ENCODE data around the gene SMU1. TPM values are rescaled to one million over a fixed set of nuclear protein-coding genes. Genes with fewer than 3 reads are reported as not detected.

SMU1 gene
- total and polyA plus RNA-seq, 8 donors: 1.7 to 36.2 (median 8.0) TPM

DNA sequence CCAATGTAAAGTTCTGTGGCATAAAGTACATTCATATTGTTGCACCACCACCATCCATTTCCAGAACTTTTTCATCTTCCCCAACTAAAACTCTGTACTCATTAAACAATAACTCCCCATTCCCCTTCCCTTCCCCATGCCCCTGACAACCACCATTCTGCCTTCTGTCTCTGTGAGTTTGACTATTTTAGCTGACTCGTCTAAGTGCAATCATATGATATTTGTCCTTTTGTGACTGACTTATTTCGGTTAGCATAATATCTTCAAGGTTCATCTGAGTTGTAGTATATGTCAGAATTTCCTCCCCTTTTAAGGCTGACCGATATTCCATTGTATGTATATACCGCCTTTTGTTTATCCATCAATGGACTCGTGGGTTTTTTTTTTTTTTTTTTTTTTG is 29.0 kb upstream of the SMU1 start:
- TF ChIP-seq POLR2AphosphoS5 (IDR thresholded peaks at IDR 0.05) (no peak), POLR2A (IDR thresholded peaks at IDR 0.05) (no peak), EP300 (IDR thresholded peaks at IDR 0.05) (no peak)
- TF ChIP-seq, protein P1, sequence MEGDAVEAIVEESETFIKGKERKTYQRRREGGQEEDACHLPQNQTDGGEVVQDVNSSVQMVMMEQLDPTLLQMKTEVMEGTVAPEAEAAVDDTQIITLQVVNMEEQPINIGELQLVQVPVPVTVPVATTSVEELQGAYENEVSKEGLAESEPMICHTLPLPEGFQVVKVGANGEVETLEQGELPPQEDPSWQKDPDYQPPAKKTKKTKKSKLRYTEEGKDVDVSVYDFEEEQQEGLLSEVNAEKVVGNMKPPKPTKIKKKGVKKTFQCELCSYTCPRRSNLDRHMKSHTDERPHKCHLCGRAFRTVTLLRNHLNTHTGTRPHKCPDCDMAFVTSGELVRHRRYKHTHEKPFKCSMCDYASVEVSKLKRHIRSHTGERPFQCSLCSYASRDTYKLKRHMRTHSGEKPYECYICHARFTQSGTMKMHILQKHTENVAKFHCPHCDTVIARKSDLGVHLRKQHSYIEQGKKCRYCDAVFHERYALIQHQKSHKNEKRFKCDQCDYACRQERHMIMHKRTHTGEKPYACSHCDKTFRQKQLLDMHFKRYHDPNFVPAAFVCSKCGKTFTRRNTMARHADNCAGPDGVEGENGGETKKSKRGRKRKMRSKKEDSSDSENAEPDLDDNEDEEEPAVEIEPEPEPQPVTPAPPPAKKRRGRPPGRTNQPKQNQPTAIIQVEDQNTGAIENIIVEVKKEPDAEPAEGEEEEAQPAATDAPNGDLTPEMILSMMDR (IDR thresholded peaks at IDR 0.05): no peak
- no peak for DNase-seq
- intact Hi-C loops (cut with DNase I; ENCODE audit: low total_unique reads): no loop called here
- WGBS, 5 donors: 64 to 83% (median 74%) methylated on average over 5 of the region's 5 CpGs
- Histone ChIP-seq H3K36me3 (peaks cover 0 to 18% (median 10%) of the 10 kb centered on the region in 4 donors), H3K4me1 (peaks cover 10 to 18% (median 14%) of the 10 kb centered on the region in 4 donors), H3K27ac (no peak overlapping the region), H3K9me3 (no peaks in the 10 kb centered on the region), H3K4me3 (no peak overlapping the region), H3K27me3 (no peaks in the 10 kb centered on the region)

DNA sequence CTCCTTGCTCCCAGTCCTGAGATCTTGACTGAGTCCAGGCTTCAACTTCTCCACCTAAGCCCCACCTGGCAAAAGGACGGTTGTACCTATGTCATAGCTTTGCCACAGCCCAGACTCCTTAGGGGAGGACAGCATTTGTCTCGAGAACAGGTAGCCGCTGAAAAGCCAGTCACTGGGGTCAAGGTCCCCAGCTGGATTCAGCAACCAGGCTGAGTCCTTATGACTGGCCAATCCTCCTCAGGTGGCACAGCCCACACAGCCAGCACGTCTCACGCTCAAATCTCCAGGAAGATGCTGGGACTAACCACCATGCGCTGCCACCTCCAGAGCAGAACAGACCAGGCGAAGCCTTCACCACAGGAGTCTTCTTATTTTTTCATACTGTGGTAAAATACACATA is 27.9 kb upstream of the SMU1 start:
- 83 to 90% (median 88%) methylated on average over 6 to 7 of the region's 7 CpGs for WGBS, 5 donors
- intact Hi-C loops (cut with DNase I; ENCODE audit: low total_unique reads): no loop called here
- H3K9me3 ChIP-seq: no peaks in the 10 kb centered on the region
- TF ChIP-seq, protein P1 (IDR thresholded peaks at IDR 0.05): no peak
- TF ChIP-seq POLR2A (IDR thresholded peaks at IDR 0.05) (no peak), EP300 (IDR thresholded peaks at IDR 0.05) (no peak), POLR2AphosphoS5 (IDR thresholded peaks at IDR 0.05) (no peak)
- peaks cover 0 to 7% (median under 1%) of the 10 kb centered on the region in 4 donors for H3K36me3 ChIP-seq
- H3K27me3 ChIP-seq: no peaks in the 10 kb centered on the region
- DNase-seq: no peak
- no peak overlapping the region for H3K27ac ChIP-seq
- no peak overlapping the region for H3K4me3 ChIP-seq
- peaks cover 10 to 18% (median 14%) of the 10 kb centered on the region in 4 donors for H3K4me1 ChIP-seq

DNA sequence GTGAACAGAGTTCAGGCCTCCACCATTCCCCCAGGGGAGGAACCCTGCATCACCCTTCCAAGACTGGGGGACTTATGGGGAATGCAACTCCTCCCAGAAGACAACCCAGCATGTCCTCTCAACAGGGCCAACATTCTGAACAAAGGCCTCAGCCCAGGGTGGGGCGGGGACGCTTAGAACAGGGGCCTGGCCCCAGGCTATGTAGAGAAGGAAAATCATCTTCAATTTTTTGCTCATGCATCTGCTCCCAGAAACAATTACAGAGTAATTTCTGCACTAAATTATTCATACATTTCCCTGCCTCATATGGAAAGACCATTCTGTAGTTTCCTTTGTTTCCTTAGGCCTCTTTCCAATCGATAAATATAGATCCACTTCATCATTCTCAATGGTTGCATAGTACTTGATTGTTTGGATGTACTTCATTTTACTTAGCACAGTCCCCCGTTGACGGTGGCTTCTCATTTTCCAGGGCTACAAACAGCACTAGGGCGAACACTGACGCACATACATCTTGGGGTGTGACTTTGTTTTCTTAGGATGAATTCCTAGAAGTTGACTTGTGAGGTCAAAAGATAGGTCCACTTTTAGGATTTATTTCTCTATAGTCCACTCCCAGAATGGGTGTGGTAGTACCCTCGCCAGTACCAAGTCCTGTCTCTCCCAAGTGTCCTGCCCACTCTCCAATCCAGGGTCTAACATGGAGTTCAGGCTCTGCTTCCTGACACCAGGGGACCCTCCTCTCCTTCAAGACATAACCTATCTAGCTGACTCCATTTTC is 27.2 kb upstream of the SMU1 start:
- Histone ChIP-seq H3K4me1 (peaks cover 10 to 18% (median 14%) of the 10 kb centered on the region in 4 donors), H3K4me3 (no peak overlapping the region), H3K27ac (no peak overlapping the region), H3K9me3 (no peaks in the 10 kb centered on the region), H3K36me3 (no peaks in the 10 kb centered on the region), H3K27me3 (no peaks in the 10 kb centered on the region)
- intact Hi-C loops (cut with DNase I; ENCODE audit: low total_unique reads): no loop called here
- WGBS, 5 donors: 66 to 80% (median 73%) methylated on average over 8 of the region's 8 CpGs
- no peak for DNase-seq
- TF ChIP-seq POLR2AphosphoS5 (IDR thresholded peaks at IDR 0.05) (no peak), POLR2A (IDR thresholded peaks at IDR 0.05) (no peak), EP300 (IDR thresholded peaks at IDR 0.05) (no peak)
- TF ChIP-seq, protein P1 (IDR thresholded peaks at IDR 0.05): no peak

DNA sequence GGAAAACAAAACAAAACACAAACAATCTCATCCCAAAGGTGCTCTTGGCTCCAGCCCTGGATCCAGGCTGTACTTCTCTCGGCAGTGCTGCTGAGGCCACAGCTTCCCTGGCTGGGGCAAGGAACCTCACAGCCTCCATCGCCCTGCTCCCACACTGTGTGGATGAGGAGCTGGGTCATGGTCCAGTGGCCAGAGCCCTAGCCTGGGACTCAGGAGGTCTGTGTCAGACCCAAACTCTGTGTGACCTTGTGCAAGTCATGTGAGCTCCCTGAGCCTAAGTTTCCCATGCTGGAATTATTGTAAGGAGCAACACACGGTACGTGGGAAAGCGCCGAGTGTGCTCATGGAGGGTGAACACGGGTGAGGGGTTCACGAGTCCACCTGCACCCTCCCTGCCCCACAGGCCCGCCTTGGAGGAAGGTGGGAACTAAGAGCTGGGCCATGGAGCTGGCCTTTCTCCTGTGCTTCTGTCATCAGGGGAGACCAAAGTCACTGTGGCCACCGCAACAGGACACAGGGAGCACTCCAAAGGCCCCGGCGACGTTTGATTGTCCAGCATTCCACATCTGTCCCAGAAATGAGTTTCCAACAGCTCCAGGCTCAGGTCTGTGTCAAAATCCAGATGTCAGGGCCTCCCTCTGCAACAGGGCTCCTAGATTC is 26.2 kb upstream of the SMU1 start:
- no peak for TF ChIP-seq POLR2A (IDR thresholded peaks at IDR 0.05)
- TF ChIP-seq EP300 (IDR thresholded peaks at IDR 0.05): no peak
- no peak for TF ChIP-seq POLR2AphosphoS5 (IDR thresholded peaks at IDR 0.05)
- TF ChIP-seq, protein P1 (IDR thresholded peaks at IDR 0.05): no peak

More for the DNA sequence above, 26.2 kb upstream of the SMU1 start:
- Histone ChIP-seq H3K9me3 (no peaks in the 10 kb centered on the region), H3K27me3 (no peaks in the 10 kb centered on the region), H3K36me3 (no peaks in the 10 kb centered on the region), H3K27ac (no peak overlapping the region), H3K4me3 (no peak overlapping the region), H3K4me1 (peaks cover 6 to 12% (median 11%) of the 10 kb centered on the region in 4 donors)
- intact Hi-C loops (cut with DNase I; ENCODE audit: low total_unique reads): no loop called here
- WGBS, 5 donors: 92 to 97% (median 96%) methylated on average over 13 of the region's 13 CpGs
- DNase-seq: no peak
